GM23338 (cell line): ENCODE measurements around the gene PRKAB2. TPM values are rescaled to one million over a fixed set of nuclear protein-coding genes. Genes with fewer than 3 reads are reported as not detected.

Experiments used
- ATAC-seq: fragments of 200-7000 bp; cut with Tn5 transposase; 3 replicates; pipeline ENCODE4 v1.9.1; 2020
- DNase-seq: peaks from one replicate; pipeline ENCODE4 v3.0.0-alpha.2; 2015; ENCODE audit warnings: low spot score
- H2AFZ ChIP-seq: fragments of 200-600 bp; sonication (generic); 2 replicates; pipeline ENCODE4 v1.8.0; 2016; ENCODE audit warnings: antibody characterized with exemption, mild to moderate bottlenecking, moderate library complexity
- H3F3A ChIP-seq: fragments of 200-600 bp; sonication (generic); replicated peaks from 2 replicates; pipeline ENCODE4 v1.8.0; 2017; ENCODE audit warnings: antibody characterized with exemption, mixed run types, low read depth
- H3K27ac ChIP-seq: fragments of 200-600 bp; sonication (generic); 2 replicates; pipeline ENCODE4 v1.6.1; 2016; ENCODE audit warnings: low read depth
- H3K27me3 ChIP-seq: fragments of 200-600 bp; sonication (generic); 2 replicates; pipeline ENCODE4 v1.8.0; 2016; ENCODE audit warnings: mild to moderate bottlenecking, mixed run types, moderate library complexity; ENCODE audit not compliant: insufficient read depth
- H3K36me3 ChIP-seq: fragments of 200-600 bp; sonication (generic); 2 replicates; pipeline ENCODE4 v1.8.0; 2016; ENCODE audit warnings: mild to moderate bottlenecking; ENCODE audit not compliant: insufficient read depth
- H3K4me1 ChIP-seq: fragments of 200-600 bp; sonication (generic); 2 replicates; pipeline ENCODE4 v1.8.0; 2016; ENCODE audit warnings: mild to moderate bottlenecking, moderate library complexity; ENCODE audit not compliant: insufficient read depth
- H3K4me2 ChIP-seq: fragments of 200-600 bp; sonication (generic); 2 replicates; pipeline ENCODE4 v1.7.1; 2017; ENCODE audit warnings: mixed run types
- H3K4me3 ChIP-seq: fragments of 200-600 bp; sonication (generic); 2 replicates; pipeline ENCODE4 v1.6.1; 2016; ENCODE audit warnings: mixed run types
- H3K79me2 ChIP-seq: fragments of 200-600 bp; sonication (generic); replicated peaks from 2 replicates; pipeline ENCODE4 v1.8.0; 2017; ENCODE audit warnings: mild to moderate bottlenecking; ENCODE audit not compliant: insufficient read depth
- H3K9me2 ChIP-seq: fragments of 200-600 bp; sonication (generic); 2 replicates; pipeline ENCODE4 v1.8.0; 2017; ENCODE audit not compliant: insufficient read depth
- H4K20me1 ChIP-seq: fragments of 200-600 bp; sonication (generic); replicated peaks from 2 replicates; pipeline ENCODE4 v1.8.0; 2017; ENCODE audit warnings: mild to moderate bottlenecking; ENCODE audit not compliant: insufficient read depth
- H3K27ac Mint-ChIP-seq: 2 replicates; pipeline ENCODE4 v1.8.0; 2020; ENCODE audit warnings: inconsistent platforms, mild to moderate bottlenecking, moderate library complexity, mixed read lengths
- H3K27me3 Mint-ChIP-seq: 3 replicates; pipeline ENCODE4 v1.8.0; 2022; ENCODE audit warnings: low read depth, mild to moderate bottlenecking, moderate library complexity, mixed read lengths, inconsistent platforms; ENCODE audit not compliant: insufficient read depth, poor library complexity
- H3K36me3 Mint-ChIP-seq: 3 replicates; pipeline ENCODE4 v1.8.0; 2021; ENCODE audit warnings: low read depth, mild to moderate bottlenecking, inconsistent platforms, moderate library complexity, mixed read lengths
- H3K4me1 Mint-ChIP-seq: 3 replicates; pipeline ENCODE4 v1.8.0; 2020; ENCODE audit warnings: mild to moderate bottlenecking, inconsistent platforms, mixed read lengths
- H3K4me3 Mint-ChIP-seq: 3 replicates; pipeline ENCODE4 v1.8.0; 2021; ENCODE audit warnings: moderate library complexity, mild to moderate bottlenecking, inconsistent platforms, mixed read lengths
- H3K9me3 Mint-ChIP-seq: 3 replicates; pipeline ENCODE4 v1.8.0; 2020; ENCODE audit warnings: moderate library complexity, mild to moderate bottlenecking, inconsistent platforms, mixed read lengths
- CREB1 ChIP-seq: fragments of 250-450 bp; sonication (Bioruptor Pico); IDR thresholded peaks from 2 replicates; pipeline ENCODE4 v1.5.0; 2020; ENCODE audit warnings: low read depth, mild to moderate bottlenecking, moderate library complexity
- EZH2phosphoT487 ChIP-seq: fragments of 200-600 bp; sonication (generic); IDR thresholded peaks from one replicate; pipeline ENCODE4 v1.8.1; 2018; ENCODE audit warnings: antibody characterized with exemption; ENCODE audit not compliant: unreplicated experiment
- JUNB ChIP-seq: IDR thresholded peaks from one replicate; pipeline ENCODE4 v1.6.1; 2016; ENCODE audit warnings: antibody characterized with exemption; ENCODE audit not compliant: unreplicated experiment
- POLR2AphosphoS5 ChIP-seq: IDR thresholded peaks from 2 replicates; pipeline ENCODE4 v1.6.1; 2016; ENCODE audit warnings: antibody characterized with exemption, low read depth
- STAT1 ChIP-seq: IDR thresholded peaks from one replicate; pipeline ENCODE4 v1.6.1; 2016; ENCODE audit warnings: antibody characterized with exemption; ENCODE audit not compliant: unreplicated experiment
- ZNF114 ChIP-seq: fragments of 250-450 bp; sonication (Bioruptor Pico); IDR thresholded peaks from 2 replicates; pipeline ENCODE4 v1.5.0; 2020; ENCODE audit warnings: mild to moderate bottlenecking, moderate library complexity
- polyA plus RNA-seq: library from polyadenylated mRNA; unstranded; fragments of >200 nt; fragmentation: Nextera tagmentation; extraction: Ambion mirVana; gene quantifications from 2 replicates; pipeline ENCODE4 v1.2.1, GENCODE V29; 2016
- total RNA-seq: library from RNA; depleted of rRNA; stranded (reverse); fragments of >200 nt; shearing (Covaris generic); gene quantifications from 2 replicates; pipeline ENCODE4 v1.2.3, GENCODE V29; 2014
- TF ChIP-seq, protein P1 (sequence below), 2 experiments: fragments of 200-600 bp in 1 of 2; sonication (generic) in 1 of 2; conservative IDR thresholded peaks; 2 replicates each; pipeline versions ENCODE4 v1.5.1 to v1.6.1; 2016 to 2017; ENCODE audit warnings: antibody characterized with exemption in 2 of 2, low read depth in 2 of 2, mild to moderate bottlenecking in 2 of 2, moderate library complexity in 1 of 2
- TF ChIP-seq, protein P2 (sequence below): IDR thresholded peaks from 2 replicates; pipeline ENCODE4 v1.6.1; 2016; ENCODE audit warnings: antibody characterized with exemption
- TF ChIP-seq, protein P3 (sequence below): fragments of 250-450 bp; sonication (Bioruptor Pico); IDR thresholded peaks from 2 replicates; pipeline ENCODE4 v1.5.0; 2020; ENCODE audit warnings: mild to moderate bottlenecking, moderate library complexity
- TF ChIP-seq, protein P4 (sequence below): IDR thresholded peaks from one replicate; pipeline ENCODE4 v1.6.1; 2018; ENCODE audit warnings: antibody characterized with exemption; ENCODE audit not compliant: unreplicated experiment

PRKAB2 gene
- total and polyA plus RNA-seq, 2 experiments from 2014 or later, result 15.9 to 32.2 TPM

DNA sequence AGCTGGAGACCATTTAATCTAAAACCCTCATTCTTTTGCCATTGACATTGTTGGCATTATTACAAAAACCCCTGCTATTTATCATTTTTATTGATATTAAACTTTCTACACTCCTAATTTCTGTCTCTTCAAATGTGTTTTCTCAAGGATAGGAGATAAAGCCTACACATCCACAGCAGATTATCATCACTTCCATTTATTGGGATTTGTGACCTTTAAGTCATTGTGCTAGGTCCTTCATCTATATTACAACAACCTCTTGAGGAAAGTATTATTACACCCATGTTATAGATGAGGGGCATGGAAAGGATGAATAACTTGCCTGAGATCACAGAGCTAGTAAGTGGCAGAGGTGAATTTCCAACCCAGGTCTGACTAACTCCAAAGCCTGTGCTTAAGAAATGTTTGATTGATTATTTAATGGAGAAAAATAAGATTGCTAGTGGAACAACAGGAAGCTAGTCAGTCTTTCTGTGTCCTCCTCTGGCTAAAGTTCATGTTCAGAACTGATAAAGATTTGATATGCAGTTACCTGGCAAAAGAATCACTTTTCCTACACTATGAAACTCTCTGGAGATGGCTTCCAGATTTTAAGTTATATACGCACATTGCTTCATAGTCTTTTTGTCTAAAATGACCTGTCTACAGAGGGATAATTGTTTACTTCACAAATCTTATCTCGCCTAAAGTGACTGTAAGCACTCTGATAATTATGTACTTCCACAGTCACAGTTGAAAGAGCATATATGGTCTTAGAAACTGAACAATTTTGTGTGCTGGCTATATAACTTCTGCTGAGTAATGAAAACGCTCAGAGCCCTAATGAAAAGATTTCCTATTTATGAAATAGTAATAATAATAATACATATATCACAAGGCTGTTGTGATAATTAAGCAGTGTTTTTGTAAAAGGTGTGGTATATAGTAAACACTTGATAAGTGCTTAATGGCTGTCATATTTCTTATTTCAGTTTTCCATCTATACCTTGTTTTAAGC is 37.9 kb upstream of the PRKAB2 start:
- H3K27ac ChIP-seq, result no peak overlapping the region
- ATAC-seq (no peak), DNase-seq (no peak)
- no peaks in the 10 kb centered on the region for H3K79me2 ChIP-seq
- H2AFZ ChIP-seq, result no peak overlapping the region
- H3K27me3 Mint-ChIP-seq, result peaks cover 1% of the 10 kb centered on the region
- no peaks in the 10 kb centered on the region for H3F3A ChIP-seq
- no peaks in the 10 kb centered on the region for H3K9me2 ChIP-seq
- no peaks in the 10 kb centered on the region for H3K27me3 ChIP-seq
- H3K4me3 ChIP-seq, result no peak overlapping the region
- TF ChIP-seq, protein P1, sequence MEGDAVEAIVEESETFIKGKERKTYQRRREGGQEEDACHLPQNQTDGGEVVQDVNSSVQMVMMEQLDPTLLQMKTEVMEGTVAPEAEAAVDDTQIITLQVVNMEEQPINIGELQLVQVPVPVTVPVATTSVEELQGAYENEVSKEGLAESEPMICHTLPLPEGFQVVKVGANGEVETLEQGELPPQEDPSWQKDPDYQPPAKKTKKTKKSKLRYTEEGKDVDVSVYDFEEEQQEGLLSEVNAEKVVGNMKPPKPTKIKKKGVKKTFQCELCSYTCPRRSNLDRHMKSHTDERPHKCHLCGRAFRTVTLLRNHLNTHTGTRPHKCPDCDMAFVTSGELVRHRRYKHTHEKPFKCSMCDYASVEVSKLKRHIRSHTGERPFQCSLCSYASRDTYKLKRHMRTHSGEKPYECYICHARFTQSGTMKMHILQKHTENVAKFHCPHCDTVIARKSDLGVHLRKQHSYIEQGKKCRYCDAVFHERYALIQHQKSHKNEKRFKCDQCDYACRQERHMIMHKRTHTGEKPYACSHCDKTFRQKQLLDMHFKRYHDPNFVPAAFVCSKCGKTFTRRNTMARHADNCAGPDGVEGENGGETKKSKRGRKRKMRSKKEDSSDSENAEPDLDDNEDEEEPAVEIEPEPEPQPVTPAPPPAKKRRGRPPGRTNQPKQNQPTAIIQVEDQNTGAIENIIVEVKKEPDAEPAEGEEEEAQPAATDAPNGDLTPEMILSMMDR (conservative IDR thresholded peaks at IDR 0.05; ENCODE audit: low read depth in 2 of 2), result no peak
- TF ChIP-seq EZH2phosphoT487 (no peak), STAT1 (no peak), POLR2AphosphoS5 (no peak), CREB1 (no peak), JUNB (no peak), ZNF114 (no peak)
- TF ChIP-seq, protein P2, sequence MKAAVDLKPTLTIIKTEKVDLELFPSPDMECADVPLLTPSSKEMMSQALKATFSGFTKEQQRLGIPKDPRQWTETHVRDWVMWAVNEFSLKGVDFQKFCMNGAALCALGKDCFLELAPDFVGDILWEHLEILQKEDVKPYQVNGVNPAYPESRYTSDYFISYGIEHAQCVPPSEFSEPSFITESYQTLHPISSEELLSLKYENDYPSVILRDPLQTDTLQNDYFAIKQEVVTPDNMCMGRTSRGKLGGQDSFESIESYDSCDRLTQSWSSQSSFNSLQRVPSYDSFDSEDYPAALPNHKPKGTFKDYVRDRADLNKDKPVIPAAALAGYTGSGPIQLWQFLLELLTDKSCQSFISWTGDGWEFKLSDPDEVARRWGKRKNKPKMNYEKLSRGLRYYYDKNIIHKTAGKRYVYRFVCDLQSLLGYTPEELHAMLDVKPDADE, result no peak
- TF ChIP-seq, protein P3, sequence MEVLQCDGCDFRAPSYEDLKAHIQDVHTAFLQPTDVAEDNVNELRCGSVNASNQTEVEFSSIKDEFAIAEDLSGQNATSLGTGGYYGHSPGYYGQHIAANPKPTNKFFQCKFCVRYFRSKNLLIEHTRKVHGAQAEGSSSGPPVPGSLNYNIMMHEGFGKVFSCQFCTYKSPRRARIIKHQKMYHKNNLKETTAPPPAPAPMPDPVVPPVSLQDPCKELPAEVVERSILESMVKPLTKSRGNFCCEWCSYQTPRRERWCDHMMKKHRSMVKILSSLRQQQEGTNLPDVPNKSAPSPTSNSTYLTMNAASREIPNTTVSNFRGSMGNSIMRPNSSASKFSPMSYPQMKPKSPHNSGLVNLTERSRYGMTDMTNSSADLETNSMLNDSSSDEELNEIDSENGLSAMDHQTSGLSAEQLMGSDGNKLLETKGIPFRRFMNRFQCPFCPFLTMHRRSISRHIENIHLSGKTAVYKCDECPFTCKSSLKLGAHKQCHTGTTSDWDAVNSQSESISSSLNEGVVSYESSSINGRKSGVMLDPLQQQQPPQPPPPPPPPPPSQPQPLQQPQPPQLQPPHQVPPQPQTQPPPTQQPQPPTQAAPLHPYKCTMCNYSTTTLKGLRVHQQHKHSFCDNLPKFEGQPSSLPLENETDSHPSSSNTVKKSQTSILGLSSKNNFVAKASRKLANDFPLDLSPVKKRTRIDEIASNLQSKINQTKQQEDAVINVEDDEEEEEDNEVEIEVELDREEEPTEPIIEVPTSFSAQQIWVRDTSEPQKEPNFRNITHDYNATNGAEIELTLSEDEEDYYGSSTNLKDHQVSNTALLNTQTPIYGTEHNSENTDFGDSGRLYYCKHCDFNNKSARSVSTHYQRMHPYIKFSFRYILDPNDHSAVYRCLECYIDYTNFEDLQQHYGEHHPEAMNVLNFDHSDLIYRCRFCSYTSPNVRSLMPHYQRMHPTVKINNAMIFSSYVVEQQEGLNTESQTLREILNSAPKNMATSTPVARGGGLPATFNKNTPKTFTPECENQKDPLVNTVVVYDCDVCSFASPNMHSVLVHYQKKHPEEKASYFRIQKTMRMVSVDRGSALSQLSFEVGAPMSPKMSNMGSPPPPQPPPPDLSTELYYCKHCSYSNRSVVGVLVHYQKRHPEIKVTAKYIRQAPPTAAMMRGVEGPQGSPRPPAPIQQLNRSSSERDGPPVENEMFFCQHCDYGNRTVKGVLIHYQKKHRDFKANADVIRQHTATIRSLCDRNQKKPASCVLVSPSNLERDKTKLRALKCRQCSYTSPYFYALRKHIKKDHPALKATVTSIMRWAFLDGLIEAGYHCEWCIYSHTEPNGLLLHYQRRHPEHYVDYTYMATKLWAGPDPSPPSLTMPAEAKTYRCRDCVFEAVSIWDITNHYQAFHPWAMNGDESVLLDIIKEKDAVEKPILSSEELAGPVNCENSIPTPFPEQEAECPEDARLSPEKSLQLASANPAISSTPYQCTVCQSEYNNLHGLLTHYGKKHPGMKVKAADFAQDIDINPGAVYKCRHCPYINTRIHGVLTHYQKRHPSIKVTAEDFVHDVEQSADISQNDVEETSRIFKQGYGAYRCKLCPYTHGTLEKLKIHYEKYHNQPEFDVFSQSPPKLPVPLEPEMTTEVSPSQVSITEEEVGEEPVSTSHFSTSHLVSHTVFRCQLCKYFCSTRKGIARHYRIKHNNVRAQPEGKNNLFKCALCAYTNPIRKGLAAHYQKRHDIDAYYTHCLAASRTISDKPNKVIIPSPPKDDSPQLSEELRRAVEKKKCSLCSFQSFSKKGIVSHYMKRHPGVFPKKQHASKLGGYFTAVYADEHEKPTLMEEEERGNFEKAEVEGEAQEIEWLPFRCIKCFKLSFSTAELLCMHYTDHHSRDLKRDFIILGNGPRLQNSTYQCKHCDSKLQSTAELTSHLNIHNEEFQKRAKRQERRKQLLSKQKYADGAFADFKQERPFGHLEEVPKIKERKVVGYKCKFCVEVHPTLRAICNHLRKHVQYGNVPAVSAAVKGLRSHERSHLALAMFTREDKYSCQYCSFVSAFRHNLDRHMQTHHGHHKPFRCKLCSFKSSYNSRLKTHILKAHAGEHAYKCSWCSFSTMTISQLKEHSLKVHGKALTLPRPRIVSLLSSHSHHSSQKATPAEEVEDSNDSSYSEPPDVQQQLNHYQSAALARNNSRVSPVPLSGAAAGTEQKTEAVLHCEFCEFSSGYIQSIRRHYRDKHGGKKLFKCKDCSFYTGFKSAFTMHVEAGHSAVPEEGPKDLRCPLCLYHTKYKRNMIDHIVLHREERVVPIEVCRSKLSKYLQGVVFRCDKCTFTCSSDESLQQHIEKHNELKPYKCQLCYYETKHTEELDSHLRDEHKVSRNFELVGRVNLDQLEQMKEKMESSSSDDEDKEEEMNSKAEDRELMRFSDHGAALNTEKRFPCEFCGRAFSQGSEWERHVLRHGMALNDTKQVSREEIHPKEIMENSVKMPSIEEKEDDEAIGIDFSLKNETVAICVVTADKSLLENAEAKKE (CRISPR knock-in tag), result no peak
- TF ChIP-seq, protein P4, sequence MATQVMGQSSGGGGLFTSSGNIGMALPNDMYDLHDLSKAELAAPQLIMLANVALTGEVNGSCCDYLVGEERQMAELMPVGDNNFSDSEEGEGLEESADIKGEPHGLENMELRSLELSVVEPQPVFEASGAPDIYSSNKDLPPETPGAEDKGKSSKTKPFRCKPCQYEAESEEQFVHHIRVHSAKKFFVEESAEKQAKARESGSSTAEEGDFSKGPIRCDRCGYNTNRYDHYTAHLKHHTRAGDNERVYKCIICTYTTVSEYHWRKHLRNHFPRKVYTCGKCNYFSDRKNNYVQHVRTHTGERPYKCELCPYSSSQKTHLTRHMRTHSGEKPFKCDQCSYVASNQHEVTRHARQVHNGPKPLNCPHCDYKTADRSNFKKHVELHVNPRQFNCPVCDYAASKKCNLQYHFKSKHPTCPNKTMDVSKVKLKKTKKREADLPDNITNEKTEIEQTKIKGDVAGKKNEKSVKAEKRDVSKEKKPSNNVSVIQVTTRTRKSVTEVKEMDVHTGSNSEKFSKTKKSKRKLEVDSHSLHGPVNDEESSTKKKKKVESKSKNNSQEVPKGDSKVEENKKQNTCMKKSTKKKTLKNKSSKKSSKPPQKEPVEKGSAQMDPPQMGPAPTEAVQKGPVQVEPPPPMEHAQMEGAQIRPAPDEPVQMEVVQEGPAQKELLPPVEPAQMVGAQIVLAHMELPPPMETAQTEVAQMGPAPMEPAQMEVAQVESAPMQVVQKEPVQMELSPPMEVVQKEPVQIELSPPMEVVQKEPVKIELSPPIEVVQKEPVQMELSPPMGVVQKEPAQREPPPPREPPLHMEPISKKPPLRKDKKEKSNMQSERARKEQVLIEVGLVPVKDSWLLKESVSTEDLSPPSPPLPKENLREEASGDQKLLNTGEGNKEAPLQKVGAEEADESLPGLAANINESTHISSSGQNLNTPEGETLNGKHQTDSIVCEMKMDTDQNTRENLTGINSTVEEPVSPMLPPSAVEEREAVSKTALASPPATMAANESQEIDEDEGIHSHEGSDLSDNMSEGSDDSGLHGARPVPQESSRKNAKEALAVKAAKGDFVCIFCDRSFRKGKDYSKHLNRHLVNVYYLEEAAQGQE, result no peak
- H3K36me3 Mint-ChIP-seq, result no peaks in the 10 kb centered on the region
- no peak overlapping the region for H3K4me3 Mint-ChIP-seq
- no peaks in the 10 kb centered on the region for H3K9me3 Mint-ChIP-seq
- no peaks in the 10 kb centered on the region for H3K4me1 ChIP-seq
- H3K27ac Mint-ChIP-seq, result no peak overlapping the region
- no peaks in the 10 kb centered on the region for H3K36me3 ChIP-seq
- H3K4me1 Mint-ChIP-seq, result no peaks in the 10 kb centered on the region
- no peak overlapping the region for H3K4me2 ChIP-seq
- no peaks in the 10 kb centered on the region for H4K20me1 ChIP-seq
